GM12873 (cell line): ENCODE results near the gene FOXP4.

Source experiments
- CTCF ChIP-seq: IDR thresholded peaks from 2 replicates; pipeline ENCODE4 v1.5.1; 2012; ENCODE audit warnings: low read depth, mild to moderate bottlenecking, moderate library complexity, low read length, control low read depth; ENCODE audit not compliant: insufficient read depth; ENCODE audit errors: missing control alignments

The FOXP4 gene

GRCh38 chr6:41638002-41638934 lies 92.1 kb downstream of the FOXP4 start, which contains the start of gene MDFI:
Gene MDFI, plus strand, starts transcription at chr6:41638468. Its CDS starts 282 bp downstream, at chr6:41638750.
- no peak for TF ChIP-seq CTCF

DNA sequence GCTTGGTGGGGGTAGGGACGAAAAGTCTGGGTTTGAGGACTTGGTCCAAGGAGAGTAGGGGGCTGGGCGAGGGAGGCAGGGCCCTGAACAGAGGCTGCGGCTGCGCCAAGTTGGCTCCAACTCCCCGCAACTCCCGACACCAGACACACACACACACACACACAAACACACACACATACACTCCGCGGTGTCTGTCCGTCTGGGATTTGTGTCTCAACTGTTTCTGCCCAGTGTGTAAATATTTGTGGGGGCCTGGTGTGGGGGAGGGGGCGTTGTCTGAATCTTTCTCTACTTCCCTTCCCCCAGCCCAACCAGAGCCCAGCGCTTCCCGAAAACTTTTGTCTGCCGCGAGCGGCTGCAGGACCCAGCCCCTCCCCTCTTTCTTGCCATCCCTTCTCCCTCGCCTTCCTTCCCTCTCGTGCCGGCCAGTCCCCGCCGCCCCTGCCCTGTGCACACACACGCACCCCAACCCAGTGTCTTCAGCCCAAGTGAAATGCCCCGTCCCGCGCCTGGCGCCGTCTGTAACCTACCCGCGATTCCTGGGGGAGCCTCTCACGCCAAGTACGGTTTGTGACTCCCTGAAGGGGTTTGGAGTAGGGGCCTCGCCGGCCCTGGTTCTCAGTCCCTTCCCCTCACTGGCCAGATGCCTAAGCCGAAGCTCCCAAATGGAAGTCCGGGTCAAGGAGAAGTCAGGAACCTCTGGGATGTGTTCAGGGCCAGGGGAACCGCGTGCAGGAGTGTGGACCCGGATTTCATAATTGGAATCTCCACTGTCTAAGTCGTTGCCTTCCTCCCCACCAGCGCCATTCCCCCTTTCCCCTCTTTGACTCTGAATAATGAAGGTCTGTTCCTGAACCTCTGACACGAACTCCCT lies 93.0 kb downstream of the FOXP4 start:
- no peak for TF ChIP-seq CTCF

- no peak for TF ChIP-seq CTCF
Measured at GRCh38 chr6:41639809-41640371, 93.7 kb downstream of the FOXP4 start.

DNA sequence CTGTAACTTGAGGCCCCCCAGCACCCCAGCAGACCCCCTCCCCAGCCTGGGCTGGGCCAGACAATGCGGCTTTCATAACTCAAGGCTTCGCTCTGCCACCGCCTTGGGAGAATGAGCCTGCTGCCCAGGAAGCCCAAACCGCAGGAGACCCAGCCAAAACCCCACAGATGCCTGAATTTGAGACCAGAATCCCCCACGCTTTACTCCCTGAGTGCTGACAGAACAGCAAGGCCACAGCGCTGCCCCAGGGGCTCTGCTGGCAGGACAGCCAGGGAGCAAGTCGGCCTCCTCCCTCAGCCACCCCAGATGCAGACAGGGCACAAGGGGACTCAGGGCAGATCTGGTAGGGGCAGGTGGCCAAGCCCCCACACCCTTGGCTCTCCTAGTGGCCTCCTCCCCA lies 94.2 kb downstream of the FOXP4 start:
- TF ChIP-seq CTCF = no peak

GRCh38 chr6:41641352-41641925 lies 95.3 kb downstream of the FOXP4 start:
- no peak for TF ChIP-seq CTCF

- no peak for TF ChIP-seq CTCF
Measured at GRCh38 chr6:41642090-41642959, 96.1 kb downstream of the FOXP4 start.
